ENCODE results near the gene ZNF365.
"Not testable (repeated sequence)": the region's sequence is repeated elsewhere in the genome, so short reads cannot be mapped to it uniquely, and the experiment has no call there.

ZNF365 gene

GRCh38 chr10:62377966-62378365 is 3.8 kb downstream of the ZNF365 start:
- DNase-seq, result no peak

DNA sequence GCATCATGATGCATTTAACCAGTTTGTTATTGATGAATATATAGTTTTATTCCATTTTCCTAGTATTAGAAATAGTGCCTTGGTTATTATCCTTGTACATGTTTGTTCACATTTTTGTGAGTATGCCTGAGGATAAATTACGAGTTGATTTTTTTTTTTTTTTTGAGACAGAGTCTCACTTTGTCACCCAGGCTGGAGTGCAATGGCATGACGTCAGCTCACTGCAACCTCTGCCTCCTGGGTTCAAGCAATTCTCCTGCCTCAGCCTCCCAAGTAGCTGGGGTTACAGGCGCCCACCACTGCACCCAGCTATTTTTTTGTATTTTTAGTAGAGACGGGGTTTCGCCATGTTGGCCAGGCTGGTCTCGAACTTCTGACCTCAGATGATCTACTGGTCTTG is 4.7 kb downstream of the ZNF365 start:
- DNase-seq, result not testable (repeated sequence)

DNA sequence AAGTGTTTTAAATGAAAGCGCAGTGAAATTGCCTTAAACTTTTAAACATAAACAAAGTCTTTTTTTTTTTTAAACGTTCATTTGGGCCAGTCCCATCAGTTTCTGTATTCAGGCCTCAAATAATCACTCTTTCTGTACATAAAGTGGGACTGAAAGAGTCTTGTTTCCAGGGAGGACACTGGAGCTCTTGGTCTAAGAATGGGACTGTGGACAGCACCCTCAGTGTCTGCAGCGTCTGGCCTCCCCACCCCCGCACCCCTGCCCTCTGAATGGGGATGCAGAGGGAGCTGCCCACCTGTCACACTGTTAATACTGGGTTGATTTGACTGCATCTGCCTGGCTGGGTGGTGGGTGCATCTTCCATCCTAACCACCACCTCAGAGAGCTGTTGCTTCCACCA is 5.2 kb downstream of the ZNF365 start:
- DNase-seq, result no peak

DNA sequence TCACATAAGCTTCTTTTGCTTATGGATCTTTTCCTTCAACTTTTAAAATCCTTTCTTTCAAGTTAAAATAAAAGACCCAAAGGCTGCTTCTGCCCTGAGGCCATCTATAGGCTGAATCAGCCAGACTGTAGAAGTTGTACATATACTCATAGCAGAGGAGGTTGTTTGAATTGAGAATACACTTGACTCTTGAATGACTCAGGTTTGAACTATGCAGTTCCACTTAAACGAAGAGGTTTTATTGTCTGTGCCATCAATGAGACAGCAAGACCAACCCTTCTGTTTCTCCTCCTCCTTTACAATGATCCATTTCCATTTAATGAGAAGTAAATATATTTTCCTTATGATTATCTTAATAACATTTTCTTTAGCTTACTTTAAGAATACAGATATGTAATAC is 5.8 kb downstream of the ZNF365 start:
- DNase-seq, result no peak

GRCh38 chr10:62381385-62382102 is 7.4 kb downstream of the ZNF365 start:
- no peak for DNase-seq

- no peak for DNase-seq
Observed at GRCh38 chr10:62382831-62383230, 8.7 kb downstream of the ZNF365 start.

DNA sequence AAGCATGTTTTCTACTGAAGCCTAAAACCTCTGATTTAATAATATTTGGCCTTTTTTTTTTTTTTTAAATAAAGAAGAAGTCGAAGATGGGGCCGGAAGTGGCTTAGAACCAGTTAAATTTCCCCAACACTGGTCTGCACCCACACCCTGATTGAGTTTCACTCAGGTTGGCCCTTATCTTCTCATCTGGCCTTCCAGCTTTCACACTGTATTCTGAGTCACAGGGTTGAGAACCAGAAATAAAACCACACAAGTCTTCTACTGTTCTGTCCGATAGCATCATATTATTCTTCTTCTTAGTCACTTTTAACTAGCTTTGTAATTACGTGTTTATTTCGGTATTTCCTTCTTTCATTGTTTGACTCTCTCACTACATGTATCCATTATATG is 9.9 kb downstream of the ZNF365 start:
- DNase-seq, result peak; percentile 78

DNA sequence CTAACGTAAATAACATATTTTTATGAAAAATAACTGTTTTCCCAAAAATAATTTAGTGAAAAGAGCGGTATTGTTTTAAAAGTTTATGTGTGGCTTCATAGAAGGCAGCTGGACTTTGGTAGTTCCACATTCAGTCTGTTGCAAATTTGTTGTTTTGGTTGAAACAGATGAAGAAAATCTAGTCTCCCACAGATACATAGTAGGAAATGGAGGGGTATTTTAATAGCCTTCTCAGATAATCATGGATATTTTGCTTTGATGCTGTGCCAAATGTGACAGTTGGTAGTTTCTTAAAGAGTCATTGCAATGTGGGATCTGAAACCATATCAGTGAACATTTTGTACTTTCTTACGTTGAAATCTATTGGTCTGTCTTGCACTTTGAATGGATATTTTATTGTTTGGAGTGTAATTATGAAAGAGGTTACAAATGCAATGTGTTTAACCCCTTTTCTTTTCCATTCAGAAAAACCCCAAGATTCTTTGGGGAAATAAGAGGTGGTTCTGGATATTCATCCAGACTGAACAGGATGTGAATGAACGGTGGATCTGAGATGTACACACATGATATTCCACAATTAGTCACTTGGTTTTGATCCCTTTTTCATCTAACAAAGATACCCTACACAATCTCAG is 10.4 kb downstream of the ZNF365 start:
- peak; percentile 43 for DNase-seq

- no peak for DNase-seq
Observed at GRCh38 chr10:62386356-62387320, 12.5 kb downstream of the ZNF365 start.

GRCh38 chr10:62388328-62388727 is 14.2 kb downstream of the ZNF365 start:
- DNase-seq, result peak; percentile 59

GRCh38 chr10:62390497-62391176 is 16.5 kb downstream of the ZNF365 start:
- no peak for DNase-seq

- no peak for DNase-seq
Observed at GRCh38 chr10:62393237-62393636, 19.1 kb downstream of the ZNF365 start.

- peak; percentile 12 for DNase-seq
Observed at GRCh38 chr10:62394556-62395018, 20.4 kb downstream of the ZNF365 start.

DNA sequence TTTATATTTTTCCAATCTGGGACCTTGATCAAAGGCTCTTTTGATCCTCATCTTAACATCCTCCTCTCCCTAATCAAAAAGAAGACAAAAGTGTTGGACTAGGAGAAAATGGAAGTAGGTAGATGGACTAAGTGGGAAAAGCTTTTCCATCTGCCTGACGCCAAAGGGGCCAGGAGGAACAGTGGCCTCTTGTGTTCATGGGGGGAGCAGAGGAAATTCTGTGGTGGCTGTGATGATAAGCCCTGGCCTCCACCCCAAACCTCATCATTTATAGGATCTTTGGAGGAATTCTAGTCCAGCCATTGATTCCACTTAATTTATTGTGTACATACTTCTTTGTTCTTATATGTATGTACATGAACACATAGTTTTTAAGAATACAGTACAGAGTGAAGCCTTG is 21.7 kb downstream of the ZNF365 start:
- DNase-seq, result no peak

DNA sequence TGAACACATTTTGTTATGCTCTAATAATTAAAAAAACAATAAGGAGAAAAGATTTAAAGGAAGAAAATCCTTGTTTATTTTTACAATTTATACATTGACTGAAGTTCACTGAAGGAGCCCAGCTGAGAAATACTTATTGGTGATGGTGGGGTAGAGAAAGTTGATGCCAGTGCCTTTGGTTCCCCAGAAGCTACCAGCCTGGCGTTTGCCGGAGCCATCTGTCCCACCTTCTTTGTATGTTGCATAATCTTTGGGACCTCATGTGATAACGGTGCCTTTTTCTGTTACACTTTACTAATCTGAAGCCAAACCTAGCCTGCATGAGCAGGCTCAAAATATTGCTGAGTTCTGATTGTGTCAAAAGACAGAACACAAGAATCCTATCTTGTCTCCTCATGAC is 22.7 kb downstream of the ZNF365 start:
- DNase-seq, result peak; percentile 44

DNA sequence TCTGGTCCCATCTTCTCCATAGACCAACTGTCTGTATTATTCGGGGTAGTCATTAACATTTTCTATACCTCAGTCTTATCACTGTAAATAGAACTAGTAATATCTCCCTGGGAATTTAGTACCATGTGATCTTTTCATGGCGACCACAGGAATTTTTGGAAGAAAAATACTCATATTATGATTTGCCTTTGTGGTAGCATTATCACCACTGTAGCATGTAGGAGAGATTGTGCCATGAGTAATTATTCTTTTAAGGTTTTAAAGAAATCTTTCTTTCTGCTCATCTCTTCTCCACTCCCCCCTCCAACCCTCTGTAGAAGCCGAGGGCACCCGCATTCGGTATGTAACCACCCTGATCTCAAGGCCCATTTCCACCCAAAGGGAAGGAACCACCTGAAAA is 25.0 kb downstream of the ZNF365 start:
- DNase-seq, result no peak

GRCh38 chr10:62402508-62402907 is 28.3 kb downstream of the ZNF365 start:
- no peak for DNase-seq

DNA sequence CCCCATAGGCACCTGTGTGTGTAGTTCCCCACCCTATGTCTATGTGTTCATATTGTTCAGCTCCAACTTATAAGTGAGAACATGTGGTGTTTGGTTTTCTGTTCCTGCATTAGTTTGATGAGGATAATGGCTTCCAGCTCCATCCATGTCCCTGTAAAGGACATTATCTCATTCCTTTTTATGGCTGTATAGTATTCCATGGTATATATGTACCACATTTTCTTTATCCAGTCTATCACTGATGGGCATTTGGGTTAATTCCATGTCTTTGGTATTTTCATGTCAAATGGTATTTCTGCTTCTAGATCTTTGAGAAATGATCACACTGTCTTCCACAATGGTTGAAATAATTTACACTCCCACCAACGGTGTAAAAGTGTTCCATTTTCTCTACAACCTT is 36.4 kb downstream of the ZNF365 start:
- not testable (repeated sequence) for DNase-seq

DNA sequence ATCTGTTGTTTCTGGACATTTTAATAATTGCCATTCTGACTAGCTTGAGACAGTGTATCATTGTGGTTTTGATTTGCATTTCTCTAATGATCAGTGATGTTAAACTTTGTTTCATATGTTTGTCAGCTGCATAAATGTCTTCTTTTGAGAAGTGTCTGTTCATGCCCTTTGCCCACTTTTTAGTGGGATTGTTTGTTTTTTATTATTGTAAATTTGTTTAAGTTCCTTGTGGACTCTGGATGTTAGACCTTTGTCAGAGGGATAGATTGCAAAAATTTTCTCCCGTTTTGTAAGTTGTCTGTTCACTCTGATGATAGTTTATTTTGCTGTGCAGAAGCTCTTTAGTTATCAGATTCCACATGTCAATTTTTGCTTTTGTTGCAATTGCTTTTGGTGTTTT is 36.8 kb downstream of the ZNF365 start:
- not testable (repeated sequence) for DNase-seq

DNA sequence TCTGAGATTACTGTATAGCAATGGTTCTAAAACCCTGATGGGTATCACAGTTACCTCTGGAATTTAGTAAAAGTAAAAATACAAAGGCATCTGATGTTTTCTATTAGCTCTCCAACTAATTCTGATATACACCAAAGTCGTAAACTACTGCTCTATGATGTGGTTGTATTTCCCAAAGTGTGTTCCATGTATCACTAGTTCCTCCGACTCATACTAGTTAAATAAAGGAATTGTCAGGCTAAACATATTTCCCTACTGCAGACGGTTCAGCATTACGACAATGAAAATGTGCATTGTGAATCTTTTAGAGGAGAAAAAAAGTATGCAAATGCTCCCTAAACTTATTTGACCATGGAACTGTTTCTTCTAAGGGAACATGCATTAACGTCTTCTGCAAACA is 38.9 kb downstream of the ZNF365 start:
- DNase-seq, result no peak

DNA sequence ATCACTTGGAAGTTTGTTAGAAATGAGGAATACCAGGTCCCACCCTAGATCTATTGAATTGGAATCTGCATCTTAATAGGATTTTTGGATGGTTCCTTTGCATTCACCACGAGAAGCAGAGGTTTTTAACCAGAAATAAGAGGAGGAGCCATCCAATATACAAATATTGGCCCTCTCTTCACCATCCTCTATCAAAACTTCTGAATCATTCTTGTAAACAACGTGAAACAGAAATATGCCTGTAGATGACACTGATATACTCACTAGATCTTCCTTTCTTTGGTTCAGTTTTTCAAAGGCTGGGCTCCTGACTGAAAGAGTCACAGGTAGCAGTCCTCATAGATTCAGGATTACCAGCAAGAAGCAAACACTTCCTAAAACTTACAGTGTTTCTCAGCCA is 39.5 kb downstream of the ZNF365 start:
- no peak for DNase-seq

DNA sequence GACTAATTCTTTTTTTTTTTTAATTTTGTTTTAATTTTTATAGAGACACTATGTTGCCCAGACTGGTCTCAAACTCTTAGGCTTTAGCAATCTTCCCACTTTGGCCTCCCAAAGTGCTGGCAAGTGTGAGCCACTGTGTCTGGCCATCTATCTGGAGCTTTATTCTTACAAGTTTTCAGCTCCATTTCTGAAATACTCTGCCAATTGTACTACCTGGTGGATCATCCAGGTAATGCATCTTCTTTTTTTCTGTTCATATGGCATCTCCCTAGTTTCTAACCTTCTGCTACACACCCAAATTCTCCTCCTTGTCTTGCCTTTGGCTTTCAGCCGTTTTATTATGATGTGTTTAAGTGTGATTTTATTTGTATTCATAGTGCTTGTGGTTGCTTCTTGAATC is 40.2 kb downstream of the ZNF365 start:
- no peak for DNase-seq

DNA sequence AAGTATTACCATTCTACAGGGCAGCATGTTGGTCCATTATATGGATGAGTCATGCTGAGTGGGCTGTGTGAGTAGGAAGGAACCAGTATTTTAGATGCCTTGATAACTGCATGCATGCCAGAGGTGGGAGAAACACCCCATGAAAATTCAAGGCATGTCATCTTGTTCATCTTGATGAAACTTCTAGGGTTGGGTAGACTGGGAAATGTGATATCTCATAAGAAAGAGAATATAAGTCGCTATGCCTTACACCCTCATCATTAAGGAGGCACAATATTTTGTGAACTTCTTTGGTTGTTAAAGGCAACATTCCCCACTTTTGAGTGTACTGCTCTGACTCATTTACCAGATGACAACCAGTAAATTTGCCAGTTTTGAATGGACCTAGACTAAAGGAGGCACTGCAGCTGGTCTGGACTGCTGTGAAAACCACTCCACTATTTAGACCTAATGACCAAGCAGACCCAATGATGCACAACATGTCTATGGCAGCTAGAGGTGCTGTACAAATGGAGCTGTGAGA is 48.0 kb downstream of the ZNF365 start:
- DNase-seq, result peak; percentile 22
